ENCODE data around the gene XAF1.

GRCh38 chr17:6782244-6782643 is 26.4 kb downstream of the XAF1 start:
- no peak for TF ChIP-seq CTCF (IDR thresholded peaks at IDR 0.05)
- TF ChIP-seq POLR2A (IDR thresholded peaks at IDR 0.05): no peak

Measured in lower leg skin (tissue), 3 donors.